BE2C (cell line): ENCODE results near the gene TENT5A.

Experiments used
- DNase-seq: peaks from one replicate; pipeline ENCODE4 v3.0.0-alpha.2; 2020
- H3K27me3 ChIP-seq: fragments of 250-450 bp; sonication (Bioruptor Pico); 2 replicates; pipeline ENCODE4 v1.5.1; 2020; ENCODE audit warnings: mild to moderate bottlenecking
- H3K36me3 ChIP-seq: fragments of 250-450 bp; sonication (Bioruptor Pico); 2 replicates; pipeline ENCODE4 v1.5.1; 2020; ENCODE audit warnings: mild to moderate bottlenecking
- H3K4me1 ChIP-seq: fragments of 250-450 bp; sonication (Bioruptor Pico); 2 replicates; pipeline ENCODE4 v1.5.1; 2020
- H3K4me3 ChIP-seq: 2 replicates; pipeline ENCODE4 v1.5.1; 2011; ENCODE audit warnings: low read depth, low read length
- H3K9me3 ChIP-seq: fragments of 250-450 bp; sonication (Bioruptor Pico); 2 replicates; pipeline ENCODE4 v1.5.1; 2020
- CTCF ChIP-seq: IDR thresholded peaks from 2 replicates; pipeline ENCODE4 v1.5.1; 2012; ENCODE audit warnings: mild to moderate bottlenecking, low read depth, low read length

The TENT5A gene

GRCh38 chr6:81722506-81723223, 29.8 kb downstream of the TENT5A start:
- Histone ChIP-seq H3K27me3 (no peaks in the 10 kb centered on the region), H3K4me3 (no peak overlapping the region), H3K9me3 (no peaks in the 10 kb centered on the region), H3K4me1 (no peaks in the 10 kb centered on the region), H3K36me3 (no peaks in the 10 kb centered on the region)
- DNase-seq: no peak
- TF ChIP-seq CTCF: no peak

GRCh38 chr6:81720427-81720826, 32.1 kb downstream of the TENT5A start:
- Histone ChIP-seq H3K4me3 (no peak overlapping the region), H3K9me3 (no peaks in the 10 kb centered on the region), H3K36me3 (no peaks in the 10 kb centered on the region), H3K4me1 (no peaks in the 10 kb centered on the region), H3K27me3 (no peaks in the 10 kb centered on the region)
- DNase-seq: no peak
- TF ChIP-seq CTCF: no peak

- DNase-seq: no peak
- H3K27me3 ChIP-seq: no peaks in the 10 kb centered on the region
- no peak for TF ChIP-seq CTCF
- no peaks in the 10 kb centered on the region for H3K4me1 ChIP-seq
- no peaks in the 10 kb centered on the region for H3K9me3 ChIP-seq
- H3K4me3 ChIP-seq: no peak overlapping the region
- H3K36me3 ChIP-seq: no peaks in the 10 kb centered on the region
These were observed 34.4 kb downstream of the TENT5A start for GRCh38 chr6:81718126-81718525.

GRCh38 chr6:81714684-81715083, 37.8 kb downstream of the TENT5A start:
- no peak for DNase-seq
- no peaks in the 10 kb centered on the region for H3K27me3 ChIP-seq
- H3K9me3 ChIP-seq: no peaks in the 10 kb centered on the region
- no peaks in the 10 kb centered on the region for H3K36me3 ChIP-seq
- no peak overlapping the region for H3K4me3 ChIP-seq
- no peak for TF ChIP-seq CTCF
- no peaks in the 10 kb centered on the region for H3K4me1 ChIP-seq

- no peaks in the 10 kb centered on the region for H3K36me3 ChIP-seq
- no peak for TF ChIP-seq CTCF
- no peak overlapping the region for H3K4me3 ChIP-seq
- H3K27me3 ChIP-seq: no peaks in the 10 kb centered on the region
- no peaks in the 10 kb centered on the region for H3K4me1 ChIP-seq
- H3K9me3 ChIP-seq: no peaks in the 10 kb centered on the region
- DNase-seq: no peak
These were observed 39.3 kb downstream of the TENT5A start for GRCh38 chr6:81713205-81713604.

- H3K4me1 ChIP-seq: no peaks in the 10 kb centered on the region
- no peaks in the 10 kb centered on the region for H3K27me3 ChIP-seq
- no peak for TF ChIP-seq CTCF
- H3K4me3 ChIP-seq: no peak overlapping the region
- no peaks in the 10 kb centered on the region for H3K9me3 ChIP-seq
- H3K36me3 ChIP-seq: no peaks in the 10 kb centered on the region
- DNase-seq: no peak
These were observed 44.3 kb downstream of the TENT5A start for GRCh38 chr6:81708113-81708699.
